NCI-H146 treated with DMSO at 0.1 percent for 48 hours (cell line): ENCODE measurements around the gene HOXA6.

Experiments used
- DNase-seq: peaks from one replicate; lab custom pipeline; 2025; ENCODE audit not compliant: unreplicated experiment; lab: John Stamatoyannopoulos, UW

The HOXA6 gene

GRCh38 chr7:27141137-27141922 lies 6.2 kb downstream of the HOXA6 start:
- no peak for DNase-seq

GRCh38 chr7:27140126-27140857 lies 7.3 kb downstream of the HOXA6 start:
- DNase-seq = no peak

- no peak for DNase-seq
These were observed 8.0 kb downstream of the HOXA6 start for GRCh38 chr7:27139334-27140125.

GRCh38 chr7:27138985-27139333 lies 8.6 kb downstream of the HOXA6 start:
- DNase-seq = no peak

GRCh38 chr7:27138472-27138871 lies 9.1 kb downstream of the HOXA6 start:
- DNase-seq = no peak

- no peak for DNase-seq
These were observed 9.8 kb downstream of the HOXA6 start for GRCh38 chr7:27137640-27138315.

GRCh38 chr7:27134392-27134791 lies 13.2 kb downstream of the HOXA6 start:
- no peak for DNase-seq

- DNase-seq = no peak
These were observed 14.0 kb downstream of the HOXA6 start for GRCh38 chr7:27133409-27134231.

GRCh38 chr7:27132978-27133377 lies 14.6 kb downstream of the HOXA6 start:
- DNase-seq = no peak

GRCh38 chr7:27132214-27132613 lies 15.4 kb downstream of the HOXA6 start:
- DNase-seq = no peak

GRCh38 chr7:27131390-27131819 lies 16.2 kb downstream of the HOXA6 start:
- DNase-seq = no peak

- DNase-seq = no peak
These were observed 16.8 kb downstream of the HOXA6 start, which contains the start of gene HOXA4 for GRCh38 chr7:27130540-27131389. HOXA4 (minus strand) TSS chr7:27130757; CDS start chr7:27130733, 24 bp downstream.

GRCh38 chr7:27129729-27130539 lies 17.6 kb downstream of the HOXA6 start:
- DNase-seq = no peak

- no peak for DNase-seq
These were observed 18.5 kb downstream of the HOXA6 start for GRCh38 chr7:27128776-27129728.

- DNase-seq = no peak
These were observed 19.5 kb downstream of the HOXA6 start for GRCh38 chr7:27128034-27128433.

GRCh38 chr7:27126596-27127327 lies 20.8 kb downstream of the HOXA6 start:
- no peak for DNase-seq

- no peak for DNase-seq
These were observed 21.6 kb downstream of the HOXA6 start for GRCh38 chr7:27125986-27126394.
